ENCODE data around the gene TIGD4. TPM values are rescaled to one million over a fixed set of nuclear protein-coding genes. Genes with fewer than 3 reads are reported as not detected.

The TIGD4 gene
- total and polyA plus RNA-seq, 2 of the 8 experiments (the other 6 are each of a cell fraction or from before 2014, with no cell fraction given), result 0.42 to 2.3 TPM

- no peak overlapping the region for H3K23ac ChIP-seq (ENCODE audit: insufficient read length)
- no peaks in the 10 kb centered on the region for H3K36me3 ChIP-seq (ENCODE audit: control insufficient read depth in 2 of 4, insufficient read depth in 4 of 4, low read length in 3 of 4)
- no peak overlapping the region for H2AFZ ChIP-seq (ENCODE audit: low read length)
- no peak overlapping the region for H3K14ac ChIP-seq (ENCODE audit: insufficient read length)
- H3K23me2 ChIP-seq (ENCODE audit: low read depth, low read length), result no peaks in the 10 kb centered on the region; the same call in 1 of the 2 replicates
- H3K4me2 ChIP-seq (ENCODE audit: insufficient read depth in 1 of 2, low read depth in 2 of 2, low read length in 2 of 2), result no peak overlapping the region
- FAIRE-seq (no peak), DNase-seq (ENCODE audit: low read depth in 1 of 2, low spot score in 2 of 2) (no peak)
- H4K91ac ChIP-seq (replicated peaks; ENCODE audit: insufficient read length, low read length), result no peak overlapping the region
- H2BK15ac ChIP-seq (ENCODE audit: low read length), result no peak overlapping the region
- no peak overlapping the region for H3K4me3 ChIP-seq (ENCODE audit: extremely low read depth in 1 of 4, insufficient read depth in 2 of 4, low read depth in 3 of 4, low read length in 4 of 4)
- H2AK5ac ChIP-seq (ENCODE audit: low read depth, low read length), result no peak overlapping the region
- H2BK120ac ChIP-seq (replicated peaks; ENCODE audit: low read depth, low read length), result no peak overlapping the region
- peaks cover 0 to 4% (median 2%) of the 10 kb centered on the region in 4 experiments; a peak in 3 of 7 replicates for H3K4me1 ChIP-seq (replicated peaks in 1 of 4; ENCODE audit: control insufficient read depth in 3 of 4, insufficient read depth in 4 of 4, low read length in 3 of 4)
- no peak overlapping the region for H4K8ac ChIP-seq (ENCODE audit: extremely low read depth, insufficient read depth, low read length)
- no peaks in the 10 kb centered on the region for H3K27me3 ChIP-seq (replicated peaks in 1 of 4; ENCODE audit: control insufficient read depth in 3 of 4, extremely low read depth in 1 of 4, insufficient read depth in 3 of 4, low read length in 3 of 4)
- no peaks in the 10 kb centered on the region for H4K20me1 ChIP-seq (replicated peaks in 1 of 2; ENCODE audit: control insufficient read depth in 1 of 2, insufficient read depth in 2 of 2, low read length in 2 of 2)
- H3K79me1 ChIP-seq (ENCODE audit: low read depth, low read length), result no peaks in the 10 kb centered on the region
- no peak overlapping the region for H3K27ac ChIP-seq (ENCODE audit: low read depth, low read length)
- no peak overlapping the region for H4K5ac ChIP-seq (ENCODE audit: insufficient read length, low read depth, low read length)
- H3K9ac ChIP-seq (replicated peaks in 1 of 4; ENCODE audit: extremely low read depth in 1 of 4, low read depth in 3 of 4, low read length in 3 of 4), result no peak overlapping the region
- ChIA-PET POLR2A (ENCODE audit: partially characterized antibody) (no interaction called here), CTCF (ENCODE audit: partially characterized antibody) (interaction anchor here (0.6 to 2.9 kb wide), 18 partner anchors 12 to 234 kb away, joined by 3 to 33 read pairs (median 4); no protein-coding TSS in a partner anchor)
- H3K18ac ChIP-seq (ENCODE audit: extremely low read depth, low read length), result no peak overlapping the region
- no peak overlapping the region for H2BK5ac ChIP-seq (ENCODE audit: low read depth, low read length)
- H3K79me2 ChIP-seq (ENCODE audit: control insufficient read depth in 1 of 2, insufficient read depth in 2 of 2, low read length in 2 of 2), result no peaks in the 10 kb centered on the region
- no peak overlapping the region for H3K4ac ChIP-seq (replicated peaks; ENCODE audit: insufficient read length, low read depth, low read length)
- H2BK12ac ChIP-seq (ENCODE audit: low read depth, low read length), result no peak overlapping the region
- H3K9me3 ChIP-seq (ENCODE audit: insufficient read depth in 2 of 2, low read depth in 1 of 2, low read length in 1 of 2), result no peaks in the 10 kb centered on the region
- no peak overlapping the region for H3K56ac ChIP-seq (replicated peaks; ENCODE audit: insufficient read length, low read depth, low read length)
- 81% methylated on average over 3 of the region's 3 CpGs; no CpG with 5 or more reads in 1 of the 2 experiments for WGBS, 2 experiments (ENCODE audit: extremely low coverage in 1 of 2, insufficient coverage in 1 of 2, insufficient read length in 1 of 2, insufficient replicate concordance in 2 of 2, low coverage in 1 of 2, low lambda C conversion rate in 2 of 2, missing lambda C conversion rate in 1 of 2)
- no peak overlapping the region for H2BK20ac ChIP-seq (ENCODE audit: low read length)
- TF ChIP-seq POLR2A (IDR thresholded peaks at IDR 0.05; ENCODE audit: control extremely low read depth in 1 of 2, low read depth in 2 of 2, low read length in 2 of 2) (no peak), KDM5A (IDR thresholded peaks at IDR 0.05; ENCODE audit: low read length) (no peak), TEAD4 (IDR thresholded peaks at IDR 0.05; ENCODE audit: low read depth, low read length) (no peak), SIN3A (conservative IDR thresholded peaks at IDR 0.05 in 1 of 2, IDR thresholded peaks at IDR 0.05 in 1 of 2; ENCODE audit: low read depth in 1 of 2, low read length in 2 of 2) (no peak), CREB1 (IDR thresholded peaks at IDR 0.05) (no peak), RXRA (IDR thresholded peaks at IDR 0.05; ENCODE audit: insufficient read depth, low read depth, low read length) (no peak), GTF2F1 (IDR thresholded peaks at IDR 0.05; ENCODE audit: borderline replicate concordance, low read depth, low read length) (no peak), NANOG (IDR thresholded peaks at IDR 0.05; ENCODE audit: insufficient read depth, low read depth, low read length, poor library complexity, severe bottlenecking) (no peak), MAX (IDR thresholded peaks at IDR 0.05) (no peak), RNF2 (IDR thresholded peaks at IDR 0.05; ENCODE audit: borderline replicate concordance, low read depth, low read length, missing control alignments, poor library complexity, severe bottlenecking) (no peak), SIRT6 (IDR thresholded peaks at IDR 0.05; ENCODE audit: low read length) (no peak), BRCA1 (IDR thresholded peaks at IDR 0.05; ENCODE audit: low read depth, low read length) (no peak), RFX5 (IDR thresholded peaks at IDR 0.05; ENCODE audit: borderline replicate concordance, low read depth, low read length) (no peak), KDM1A (IDR thresholded peaks at IDR 0.05; ENCODE audit: borderline replicate concordance, low read length) (no peak), ZNF274 (IDR thresholded peaks at IDR 0.05; ENCODE audit: borderline replicate concordance, extremely low read depth, low read length) (no peak)
Measured at GRCh38 chr4:152735906-152736305, 43.6 kb downstream of the TIGD4 start.
